GM23338 (cell line): ENCODE measurements around the gene PRSS21. TPM values are rescaled to one million over a fixed set of nuclear protein-coding genes. Genes with fewer than 3 reads are reported as not detected.

Experiments
- ATAC-seq: fragments of 200-7000 bp; cut with Tn5 transposase; 3 replicates; pipeline ENCODE4 v1.9.1; 2020
- DNase-seq: peaks from one replicate; pipeline ENCODE4 v3.0.0-alpha.2; 2015; ENCODE audit warnings: low spot score
- H2AFZ ChIP-seq: fragments of 200-600 bp; sonication (generic); 2 replicates; pipeline ENCODE4 v1.8.0; 2016; ENCODE audit warnings: antibody characterized with exemption, mild to moderate bottlenecking, moderate library complexity
- H3F3A ChIP-seq: fragments of 200-600 bp; sonication (generic); replicated peaks from 2 replicates; pipeline ENCODE4 v1.8.0; 2017; ENCODE audit warnings: antibody characterized with exemption, mixed run types, low read depth
- H3K27ac ChIP-seq: fragments of 200-600 bp; sonication (generic); 2 replicates; pipeline ENCODE4 v1.6.1; 2016; ENCODE audit warnings: low read depth
- H3K27me3 ChIP-seq: fragments of 200-600 bp; sonication (generic); 2 replicates; pipeline ENCODE4 v1.8.0; 2016; ENCODE audit warnings: mild to moderate bottlenecking, mixed run types, moderate library complexity; ENCODE audit not compliant: insufficient read depth
- H3K36me3 ChIP-seq: fragments of 200-600 bp; sonication (generic); 2 replicates; pipeline ENCODE4 v1.8.0; 2016; ENCODE audit warnings: mild to moderate bottlenecking; ENCODE audit not compliant: insufficient read depth
- H3K4me1 ChIP-seq: fragments of 200-600 bp; sonication (generic); 2 replicates; pipeline ENCODE4 v1.8.0; 2016; ENCODE audit warnings: mild to moderate bottlenecking, moderate library complexity; ENCODE audit not compliant: insufficient read depth
- H3K4me2 ChIP-seq: fragments of 200-600 bp; sonication (generic); 2 replicates; pipeline ENCODE4 v1.7.1; 2017; ENCODE audit warnings: mixed run types
- H3K4me3 ChIP-seq: fragments of 200-600 bp; sonication (generic); 2 replicates; pipeline ENCODE4 v1.6.1; 2016; ENCODE audit warnings: mixed run types
- H3K79me2 ChIP-seq: fragments of 200-600 bp; sonication (generic); replicated peaks from 2 replicates; pipeline ENCODE4 v1.8.0; 2017; ENCODE audit warnings: mild to moderate bottlenecking; ENCODE audit not compliant: insufficient read depth
- H3K9me2 ChIP-seq: fragments of 200-600 bp; sonication (generic); 2 replicates; pipeline ENCODE4 v1.8.0; 2017; ENCODE audit not compliant: insufficient read depth
- H4K20me1 ChIP-seq: fragments of 200-600 bp; sonication (generic); replicated peaks from 2 replicates; pipeline ENCODE4 v1.8.0; 2017; ENCODE audit warnings: mild to moderate bottlenecking; ENCODE audit not compliant: insufficient read depth
- H3K27ac Mint-ChIP-seq: 2 replicates; pipeline ENCODE4 v1.8.0; 2020; ENCODE audit warnings: inconsistent platforms, mild to moderate bottlenecking, moderate library complexity, mixed read lengths
- H3K27me3 Mint-ChIP-seq: 3 replicates; pipeline ENCODE4 v1.8.0; 2022; ENCODE audit warnings: low read depth, mild to moderate bottlenecking, moderate library complexity, mixed read lengths, inconsistent platforms; ENCODE audit not compliant: insufficient read depth, poor library complexity
- H3K36me3 Mint-ChIP-seq: 3 replicates; pipeline ENCODE4 v1.8.0; 2021; ENCODE audit warnings: low read depth, mild to moderate bottlenecking, inconsistent platforms, moderate library complexity, mixed read lengths
- H3K4me1 Mint-ChIP-seq: 3 replicates; pipeline ENCODE4 v1.8.0; 2020; ENCODE audit warnings: mild to moderate bottlenecking, inconsistent platforms, mixed read lengths
- H3K4me3 Mint-ChIP-seq: 3 replicates; pipeline ENCODE4 v1.8.0; 2021; ENCODE audit warnings: moderate library complexity, mild to moderate bottlenecking, inconsistent platforms, mixed read lengths
- H3K9me3 Mint-ChIP-seq: 3 replicates; pipeline ENCODE4 v1.8.0; 2020; ENCODE audit warnings: moderate library complexity, mild to moderate bottlenecking, inconsistent platforms, mixed read lengths
- CREB1 ChIP-seq: fragments of 250-450 bp; sonication (Bioruptor Pico); IDR thresholded peaks from 2 replicates; pipeline ENCODE4 v1.5.0; 2020; ENCODE audit warnings: low read depth, mild to moderate bottlenecking, moderate library complexity
- EZH2 ChIP-seq: fragments of 200-600 bp; sonication (generic); IDR thresholded peaks from one replicate; pipeline ENCODE4 v1.8.0; 2017; ENCODE audit warnings: antibody characterized with exemption, mild to moderate bottlenecking, low read depth; ENCODE audit not compliant: unreplicated experiment
- EZH2phosphoT487 ChIP-seq: fragments of 200-600 bp; sonication (generic); IDR thresholded peaks from one replicate; pipeline ENCODE4 v1.8.1; 2018; ENCODE audit warnings: antibody characterized with exemption; ENCODE audit not compliant: unreplicated experiment
- POLR2AphosphoS5 ChIP-seq: IDR thresholded peaks from 2 replicates; pipeline ENCODE4 v1.6.1; 2016; ENCODE audit warnings: antibody characterized with exemption, low read depth
- ZNF114 ChIP-seq: fragments of 250-450 bp; sonication (Bioruptor Pico); IDR thresholded peaks from 2 replicates; pipeline ENCODE4 v1.5.0; 2020; ENCODE audit warnings: mild to moderate bottlenecking, moderate library complexity
- ZNF331 ChIP-seq: fragments of 250-450 bp; sonication (Bioruptor Pico); IDR thresholded peaks from 2 replicates; pipeline ENCODE4 v1.5.0; 2020; ENCODE audit warnings: low read depth, mild to moderate bottlenecking, moderate library complexity
- polyA plus RNA-seq: library from polyadenylated mRNA; unstranded; fragments of >200 nt; fragmentation: Nextera tagmentation; extraction: Ambion mirVana; gene quantifications from 2 replicates; pipeline ENCODE4 v1.2.1, GENCODE V29; 2016
- total RNA-seq: library from RNA; depleted of rRNA; stranded (reverse); fragments of >200 nt; shearing (Covaris generic); gene quantifications from 2 replicates; pipeline ENCODE4 v1.2.3, GENCODE V29; 2014
- TF ChIP-seq, protein P1 (sequence below): fragments of 250-450 bp; sonication (Bioruptor Pico); IDR thresholded peaks from 2 replicates; pipeline ENCODE4 v1.5.0; 2020; ENCODE audit warnings: mild to moderate bottlenecking, moderate library complexity
- TF ChIP-seq, protein P2 (sequence below): IDR thresholded peaks from one replicate; pipeline ENCODE4 v1.6.1; 2018; ENCODE audit warnings: antibody characterized with exemption; ENCODE audit not compliant: unreplicated experiment
- TF ChIP-seq, protein P3 (sequence below), 2 experiments: fragments of 200-600 bp in 1 of 2; sonication (generic) in 1 of 2; conservative IDR thresholded peaks; 2 replicates each; pipeline versions ENCODE4 v1.5.1 to v1.6.1; 2016 to 2017; ENCODE audit warnings: antibody characterized with exemption in 2 of 2, low read depth in 2 of 2, mild to moderate bottlenecking in 2 of 2, moderate library complexity in 1 of 2

The PRSS21 gene
- total and polyA plus RNA-seq, 2 experiments from 2014 or later = 2.4 to 3.1 TPM

DNA sequence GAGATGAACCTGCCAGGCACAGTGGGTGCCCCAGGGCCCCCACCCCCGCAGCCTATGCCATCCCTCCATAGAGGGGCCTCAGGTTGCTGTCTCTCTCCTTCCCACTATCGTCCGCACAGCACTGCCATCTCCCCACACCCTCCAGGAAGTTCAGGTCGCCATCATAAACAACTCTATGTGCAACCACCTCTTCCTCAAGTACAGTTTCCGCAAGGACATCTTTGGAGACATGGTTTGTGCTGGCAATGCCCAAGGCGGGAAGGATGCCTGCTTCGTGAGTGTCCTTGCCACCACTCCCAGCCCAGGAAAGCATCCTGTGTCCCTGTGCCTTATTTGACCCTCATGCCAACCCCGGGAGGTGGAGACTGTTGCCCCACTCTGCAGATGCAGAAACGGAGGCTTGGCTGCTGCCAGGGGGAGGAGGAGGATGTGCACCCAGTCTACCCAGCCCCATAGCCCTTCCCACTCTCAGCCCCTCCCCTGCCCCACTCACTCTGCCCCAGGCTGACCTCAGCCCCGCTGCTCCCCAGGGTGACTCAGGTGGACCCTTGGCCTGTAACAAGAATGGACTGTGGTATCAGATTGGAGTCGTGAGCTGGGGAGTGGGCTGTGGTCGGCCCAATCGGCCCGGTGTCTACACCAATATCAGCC is 3.9 kb downstream of the PRSS21 start (continued):
- TF ChIP-seq, protein P1, sequence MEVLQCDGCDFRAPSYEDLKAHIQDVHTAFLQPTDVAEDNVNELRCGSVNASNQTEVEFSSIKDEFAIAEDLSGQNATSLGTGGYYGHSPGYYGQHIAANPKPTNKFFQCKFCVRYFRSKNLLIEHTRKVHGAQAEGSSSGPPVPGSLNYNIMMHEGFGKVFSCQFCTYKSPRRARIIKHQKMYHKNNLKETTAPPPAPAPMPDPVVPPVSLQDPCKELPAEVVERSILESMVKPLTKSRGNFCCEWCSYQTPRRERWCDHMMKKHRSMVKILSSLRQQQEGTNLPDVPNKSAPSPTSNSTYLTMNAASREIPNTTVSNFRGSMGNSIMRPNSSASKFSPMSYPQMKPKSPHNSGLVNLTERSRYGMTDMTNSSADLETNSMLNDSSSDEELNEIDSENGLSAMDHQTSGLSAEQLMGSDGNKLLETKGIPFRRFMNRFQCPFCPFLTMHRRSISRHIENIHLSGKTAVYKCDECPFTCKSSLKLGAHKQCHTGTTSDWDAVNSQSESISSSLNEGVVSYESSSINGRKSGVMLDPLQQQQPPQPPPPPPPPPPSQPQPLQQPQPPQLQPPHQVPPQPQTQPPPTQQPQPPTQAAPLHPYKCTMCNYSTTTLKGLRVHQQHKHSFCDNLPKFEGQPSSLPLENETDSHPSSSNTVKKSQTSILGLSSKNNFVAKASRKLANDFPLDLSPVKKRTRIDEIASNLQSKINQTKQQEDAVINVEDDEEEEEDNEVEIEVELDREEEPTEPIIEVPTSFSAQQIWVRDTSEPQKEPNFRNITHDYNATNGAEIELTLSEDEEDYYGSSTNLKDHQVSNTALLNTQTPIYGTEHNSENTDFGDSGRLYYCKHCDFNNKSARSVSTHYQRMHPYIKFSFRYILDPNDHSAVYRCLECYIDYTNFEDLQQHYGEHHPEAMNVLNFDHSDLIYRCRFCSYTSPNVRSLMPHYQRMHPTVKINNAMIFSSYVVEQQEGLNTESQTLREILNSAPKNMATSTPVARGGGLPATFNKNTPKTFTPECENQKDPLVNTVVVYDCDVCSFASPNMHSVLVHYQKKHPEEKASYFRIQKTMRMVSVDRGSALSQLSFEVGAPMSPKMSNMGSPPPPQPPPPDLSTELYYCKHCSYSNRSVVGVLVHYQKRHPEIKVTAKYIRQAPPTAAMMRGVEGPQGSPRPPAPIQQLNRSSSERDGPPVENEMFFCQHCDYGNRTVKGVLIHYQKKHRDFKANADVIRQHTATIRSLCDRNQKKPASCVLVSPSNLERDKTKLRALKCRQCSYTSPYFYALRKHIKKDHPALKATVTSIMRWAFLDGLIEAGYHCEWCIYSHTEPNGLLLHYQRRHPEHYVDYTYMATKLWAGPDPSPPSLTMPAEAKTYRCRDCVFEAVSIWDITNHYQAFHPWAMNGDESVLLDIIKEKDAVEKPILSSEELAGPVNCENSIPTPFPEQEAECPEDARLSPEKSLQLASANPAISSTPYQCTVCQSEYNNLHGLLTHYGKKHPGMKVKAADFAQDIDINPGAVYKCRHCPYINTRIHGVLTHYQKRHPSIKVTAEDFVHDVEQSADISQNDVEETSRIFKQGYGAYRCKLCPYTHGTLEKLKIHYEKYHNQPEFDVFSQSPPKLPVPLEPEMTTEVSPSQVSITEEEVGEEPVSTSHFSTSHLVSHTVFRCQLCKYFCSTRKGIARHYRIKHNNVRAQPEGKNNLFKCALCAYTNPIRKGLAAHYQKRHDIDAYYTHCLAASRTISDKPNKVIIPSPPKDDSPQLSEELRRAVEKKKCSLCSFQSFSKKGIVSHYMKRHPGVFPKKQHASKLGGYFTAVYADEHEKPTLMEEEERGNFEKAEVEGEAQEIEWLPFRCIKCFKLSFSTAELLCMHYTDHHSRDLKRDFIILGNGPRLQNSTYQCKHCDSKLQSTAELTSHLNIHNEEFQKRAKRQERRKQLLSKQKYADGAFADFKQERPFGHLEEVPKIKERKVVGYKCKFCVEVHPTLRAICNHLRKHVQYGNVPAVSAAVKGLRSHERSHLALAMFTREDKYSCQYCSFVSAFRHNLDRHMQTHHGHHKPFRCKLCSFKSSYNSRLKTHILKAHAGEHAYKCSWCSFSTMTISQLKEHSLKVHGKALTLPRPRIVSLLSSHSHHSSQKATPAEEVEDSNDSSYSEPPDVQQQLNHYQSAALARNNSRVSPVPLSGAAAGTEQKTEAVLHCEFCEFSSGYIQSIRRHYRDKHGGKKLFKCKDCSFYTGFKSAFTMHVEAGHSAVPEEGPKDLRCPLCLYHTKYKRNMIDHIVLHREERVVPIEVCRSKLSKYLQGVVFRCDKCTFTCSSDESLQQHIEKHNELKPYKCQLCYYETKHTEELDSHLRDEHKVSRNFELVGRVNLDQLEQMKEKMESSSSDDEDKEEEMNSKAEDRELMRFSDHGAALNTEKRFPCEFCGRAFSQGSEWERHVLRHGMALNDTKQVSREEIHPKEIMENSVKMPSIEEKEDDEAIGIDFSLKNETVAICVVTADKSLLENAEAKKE (CRISPR knock-in tag) = no peak
- TF ChIP-seq POLR2AphosphoS5 (no peak), ZNF331 (no peak)

DNA sequence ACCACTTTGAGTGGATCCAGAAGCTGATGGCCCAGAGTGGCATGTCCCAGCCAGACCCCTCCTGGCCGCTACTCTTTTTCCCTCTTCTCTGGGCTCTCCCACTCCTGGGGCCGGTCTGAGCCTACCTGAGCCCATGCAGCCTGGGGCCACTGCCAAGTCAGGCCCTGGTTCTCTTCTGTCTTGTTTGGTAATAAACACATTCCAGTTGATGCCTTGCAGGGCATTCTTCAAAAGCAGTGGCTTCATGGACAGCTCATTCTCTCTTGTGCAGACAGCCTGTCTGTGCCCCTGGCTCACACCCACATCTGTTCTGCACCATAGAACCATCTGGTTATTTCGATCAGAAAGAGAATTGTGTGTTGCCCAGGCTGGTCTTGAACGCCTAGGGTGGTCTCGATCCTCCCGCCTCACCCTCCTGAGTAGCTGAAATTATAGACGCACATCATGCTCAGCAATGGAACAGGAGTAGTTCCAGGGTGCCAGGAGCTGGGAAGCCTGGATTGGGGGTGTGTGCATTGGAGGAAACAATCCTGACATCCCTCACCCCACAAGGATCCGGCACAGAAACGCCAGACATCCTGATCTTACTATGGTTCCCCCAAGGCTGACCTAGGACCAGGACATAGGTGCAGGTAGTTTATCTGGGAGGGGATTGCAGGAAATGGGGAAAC is 4.6 kb downstream of the PRSS21 start:
- Mint-ChIP-seq H3K4me3 (no peak overlapping the region), H3K4me1 (no peaks in the 10 kb centered on the region), H3K27me3 (peaks cover 6% of the 10 kb centered on the region), H3K9me3 (no peaks in the 10 kb centered on the region), H3K36me3 (no peaks in the 10 kb centered on the region), H3K27ac (no peak overlapping the region)
- Histone ChIP-seq H3K4me3 (no peak overlapping the region), H3K9me2 (no peaks in the 10 kb centered on the region), H3K4me1 (no peaks in the 10 kb centered on the region), H3K79me2 (no peaks in the 10 kb centered on the region), H3K4me2 (no peak overlapping the region), H2AFZ (no peak overlapping the region), H4K20me1 (no peaks in the 10 kb centered on the region), H3F3A (no peaks in the 10 kb centered on the region), H3K27ac (no peak overlapping the region), H3K36me3 (no peaks in the 10 kb centered on the region), H3K27me3 (no peaks in the 10 kb centered on the region)
- DNase-seq (no peak), ATAC-seq (no peak)
- TF ChIP-seq CREB1 (CRISPR knock-in tag) = no peak
- TF ChIP-seq ZNF114 = no peak
- TF ChIP-seq, protein P2, sequence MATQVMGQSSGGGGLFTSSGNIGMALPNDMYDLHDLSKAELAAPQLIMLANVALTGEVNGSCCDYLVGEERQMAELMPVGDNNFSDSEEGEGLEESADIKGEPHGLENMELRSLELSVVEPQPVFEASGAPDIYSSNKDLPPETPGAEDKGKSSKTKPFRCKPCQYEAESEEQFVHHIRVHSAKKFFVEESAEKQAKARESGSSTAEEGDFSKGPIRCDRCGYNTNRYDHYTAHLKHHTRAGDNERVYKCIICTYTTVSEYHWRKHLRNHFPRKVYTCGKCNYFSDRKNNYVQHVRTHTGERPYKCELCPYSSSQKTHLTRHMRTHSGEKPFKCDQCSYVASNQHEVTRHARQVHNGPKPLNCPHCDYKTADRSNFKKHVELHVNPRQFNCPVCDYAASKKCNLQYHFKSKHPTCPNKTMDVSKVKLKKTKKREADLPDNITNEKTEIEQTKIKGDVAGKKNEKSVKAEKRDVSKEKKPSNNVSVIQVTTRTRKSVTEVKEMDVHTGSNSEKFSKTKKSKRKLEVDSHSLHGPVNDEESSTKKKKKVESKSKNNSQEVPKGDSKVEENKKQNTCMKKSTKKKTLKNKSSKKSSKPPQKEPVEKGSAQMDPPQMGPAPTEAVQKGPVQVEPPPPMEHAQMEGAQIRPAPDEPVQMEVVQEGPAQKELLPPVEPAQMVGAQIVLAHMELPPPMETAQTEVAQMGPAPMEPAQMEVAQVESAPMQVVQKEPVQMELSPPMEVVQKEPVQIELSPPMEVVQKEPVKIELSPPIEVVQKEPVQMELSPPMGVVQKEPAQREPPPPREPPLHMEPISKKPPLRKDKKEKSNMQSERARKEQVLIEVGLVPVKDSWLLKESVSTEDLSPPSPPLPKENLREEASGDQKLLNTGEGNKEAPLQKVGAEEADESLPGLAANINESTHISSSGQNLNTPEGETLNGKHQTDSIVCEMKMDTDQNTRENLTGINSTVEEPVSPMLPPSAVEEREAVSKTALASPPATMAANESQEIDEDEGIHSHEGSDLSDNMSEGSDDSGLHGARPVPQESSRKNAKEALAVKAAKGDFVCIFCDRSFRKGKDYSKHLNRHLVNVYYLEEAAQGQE = no peak
- no peak for TF ChIP-seq POLR2AphosphoS5
- no peak for TF ChIP-seq EZH2phosphoT487
- TF ChIP-seq EZH2 = no peak
- no peak for TF ChIP-seq ZNF331
- TF ChIP-seq, protein P3, sequence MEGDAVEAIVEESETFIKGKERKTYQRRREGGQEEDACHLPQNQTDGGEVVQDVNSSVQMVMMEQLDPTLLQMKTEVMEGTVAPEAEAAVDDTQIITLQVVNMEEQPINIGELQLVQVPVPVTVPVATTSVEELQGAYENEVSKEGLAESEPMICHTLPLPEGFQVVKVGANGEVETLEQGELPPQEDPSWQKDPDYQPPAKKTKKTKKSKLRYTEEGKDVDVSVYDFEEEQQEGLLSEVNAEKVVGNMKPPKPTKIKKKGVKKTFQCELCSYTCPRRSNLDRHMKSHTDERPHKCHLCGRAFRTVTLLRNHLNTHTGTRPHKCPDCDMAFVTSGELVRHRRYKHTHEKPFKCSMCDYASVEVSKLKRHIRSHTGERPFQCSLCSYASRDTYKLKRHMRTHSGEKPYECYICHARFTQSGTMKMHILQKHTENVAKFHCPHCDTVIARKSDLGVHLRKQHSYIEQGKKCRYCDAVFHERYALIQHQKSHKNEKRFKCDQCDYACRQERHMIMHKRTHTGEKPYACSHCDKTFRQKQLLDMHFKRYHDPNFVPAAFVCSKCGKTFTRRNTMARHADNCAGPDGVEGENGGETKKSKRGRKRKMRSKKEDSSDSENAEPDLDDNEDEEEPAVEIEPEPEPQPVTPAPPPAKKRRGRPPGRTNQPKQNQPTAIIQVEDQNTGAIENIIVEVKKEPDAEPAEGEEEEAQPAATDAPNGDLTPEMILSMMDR (conservative IDR thresholded peaks at IDR 0.05; ENCODE audit: low read depth in 2 of 2) = no peak
